Colonic mucosa (tissue), 4 donors: ENCODE results near the gene MIP. TPM values are rescaled to one million over a fixed set of nuclear protein-coding genes. Genes with fewer than 3 reads are reported as not detected.

Experiments
- DNase-seq: peaks from one replicate; pipeline ENCODE4 v3.0.0-alpha.2; 2020
- H3K27ac ChIP-seq: fragments of 200-600 bp; one replicate; pipeline ENCODE4 v1.8.0; 2021
- H3K27me3 ChIP-seq: fragments of 200-600 bp; one replicate; pipeline ENCODE4 v1.8.0; 2021
- H3K36me3 ChIP-seq: fragments of 200-600 bp; one replicate; pipeline ENCODE4 v1.8.0; 2021
- H3K4me1 ChIP-seq: fragments of 200-600 bp; one replicate; pipeline ENCODE4 v1.8.0; 2021; ENCODE audit warnings: mild to moderate bottlenecking
- H3K4me3 ChIP-seq: fragments of 200-600 bp; one replicate; pipeline ENCODE4 v1.8.0; 2021
- H3K9ac ChIP-seq, 2 donors: one replicate each; pipeline ENCODE4 v1.7.0; 2013; ENCODE audit warnings: control low read depth in 2 of 2, low read depth in 2 of 2, low read length in 2 of 2
- H3K9me3 ChIP-seq: fragments of 200-600 bp; one replicate; pipeline ENCODE4 v1.8.0; 2021
- intact Hi-C: fragments of 100-400 bp; cut with DNase I; formaldehyde crosslinking; loops from one replicate; pipeline ENCODE4 v1.14.1; 2022
- total RNA-seq, 2 donors: library from RNA; stranded (reverse); fragmentation: NEBNext Ultra II Directional in 1 of 2; extraction: Animal tissue kit (Norgen Biotek cat#: 25700) in 1 of 2; gene quantifications; one replicate each; pipeline ENCODE4 v1.2.1, GENCODE V29; 2021
- TF ChIP-seq, protein P1 (sequence below): fragments of 200-600 bp; IDR thresholded peaks from one replicate; pipeline ENCODE4 v1.8.0; 2022; ENCODE audit warnings: antibody characterized with exemption, mild to moderate bottlenecking
- donor health status: healthy.
- donor health status: DM: no; HTN: no; CAD: no.
- donor health status: DM: no; HTN: no; CAD: no.

Gene MIP
- total RNA-seq, 2 donors from 2014 or later: not detected

DNA sequence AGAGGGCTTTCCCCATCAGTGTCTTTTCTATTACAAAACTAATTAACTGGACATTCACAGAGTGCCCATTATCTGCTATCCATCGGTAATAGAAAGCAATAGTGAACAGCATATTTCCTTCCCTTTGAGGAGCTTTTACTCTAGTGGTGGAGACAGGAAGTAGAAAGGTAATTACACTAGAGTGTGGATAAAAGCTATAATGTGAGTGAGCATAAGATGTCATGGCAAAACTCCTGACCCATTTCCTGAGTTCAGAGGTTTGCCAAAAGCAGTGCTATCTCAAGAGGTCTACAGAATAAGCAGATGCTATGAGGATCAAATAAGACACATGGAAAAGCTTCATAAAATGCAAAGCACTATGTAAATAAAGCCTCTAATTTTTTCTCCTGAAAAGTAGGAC lies 29.3 kb downstream of the MIP start:
- Histone ChIP-seq H3K27ac (no peak overlapping the region), H3K4me3 (no peak overlapping the region), H3K9me3 (no peaks in the 10 kb centered on the region), H3K27me3 (no peaks in the 10 kb centered on the region), H3K4me1 (no peaks in the 10 kb centered on the region), H3K9ac (no peak overlapping the region), H3K36me3 (no peaks in the 10 kb centered on the region)
- intact Hi-C loops: no loop called here
- no peak for DNase-seq
- TF ChIP-seq, protein P1, sequence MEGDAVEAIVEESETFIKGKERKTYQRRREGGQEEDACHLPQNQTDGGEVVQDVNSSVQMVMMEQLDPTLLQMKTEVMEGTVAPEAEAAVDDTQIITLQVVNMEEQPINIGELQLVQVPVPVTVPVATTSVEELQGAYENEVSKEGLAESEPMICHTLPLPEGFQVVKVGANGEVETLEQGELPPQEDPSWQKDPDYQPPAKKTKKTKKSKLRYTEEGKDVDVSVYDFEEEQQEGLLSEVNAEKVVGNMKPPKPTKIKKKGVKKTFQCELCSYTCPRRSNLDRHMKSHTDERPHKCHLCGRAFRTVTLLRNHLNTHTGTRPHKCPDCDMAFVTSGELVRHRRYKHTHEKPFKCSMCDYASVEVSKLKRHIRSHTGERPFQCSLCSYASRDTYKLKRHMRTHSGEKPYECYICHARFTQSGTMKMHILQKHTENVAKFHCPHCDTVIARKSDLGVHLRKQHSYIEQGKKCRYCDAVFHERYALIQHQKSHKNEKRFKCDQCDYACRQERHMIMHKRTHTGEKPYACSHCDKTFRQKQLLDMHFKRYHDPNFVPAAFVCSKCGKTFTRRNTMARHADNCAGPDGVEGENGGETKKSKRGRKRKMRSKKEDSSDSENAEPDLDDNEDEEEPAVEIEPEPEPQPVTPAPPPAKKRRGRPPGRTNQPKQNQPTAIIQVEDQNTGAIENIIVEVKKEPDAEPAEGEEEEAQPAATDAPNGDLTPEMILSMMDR: no peak

DNA sequence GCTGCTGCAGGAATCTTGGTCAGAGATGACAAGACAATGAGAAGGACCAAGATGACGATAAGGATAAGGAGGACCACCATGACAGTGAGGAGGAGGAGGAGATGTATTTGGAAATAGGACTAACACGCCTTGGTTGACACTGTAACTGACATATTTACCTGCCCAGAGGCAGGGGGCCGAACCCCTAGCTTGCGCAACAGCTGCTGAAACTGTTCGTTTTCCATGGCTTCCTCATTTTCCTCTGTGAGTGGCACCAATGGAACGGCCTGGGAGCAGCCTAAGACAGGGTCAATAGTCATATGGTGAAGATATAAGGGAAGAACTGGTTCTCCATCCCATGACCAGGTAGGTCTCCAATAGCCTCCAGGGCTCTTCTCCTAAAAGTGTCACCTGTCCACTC lies 34.0 kb downstream of the MIP start:
- no peak for DNase-seq
- Histone ChIP-seq H3K27me3 (no peaks in the 10 kb centered on the region), H3K4me1 (no peaks in the 10 kb centered on the region), H3K9ac (no peak overlapping the region), H3K27ac (no peak overlapping the region), H3K9me3 (no peaks in the 10 kb centered on the region), H3K36me3 (no peaks in the 10 kb centered on the region), H3K4me3 (no peak overlapping the region)
- intact Hi-C loops: no loop called here
- TF ChIP-seq, protein P1: no peak

DNA sequence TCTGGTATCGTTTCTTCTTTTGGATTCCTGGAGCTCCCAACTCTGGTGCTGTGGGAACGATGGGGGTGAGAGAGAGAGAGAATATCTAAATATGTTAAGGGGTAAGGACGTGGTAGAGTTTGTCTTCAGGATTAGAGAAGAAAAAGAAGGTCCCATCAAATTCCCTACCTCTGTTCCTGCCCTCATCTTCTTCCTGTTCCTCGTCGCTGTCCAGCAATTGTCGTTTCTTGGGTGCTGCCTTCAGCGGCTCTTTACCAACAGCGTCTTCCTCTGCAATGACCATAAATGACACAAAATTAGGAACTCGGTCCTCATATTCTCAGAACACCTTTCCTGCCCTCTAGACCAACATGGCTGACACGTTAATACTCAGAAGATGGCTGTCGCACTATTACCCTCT lies 36.7 kb downstream of the MIP start:
- Histone ChIP-seq H3K27me3 (no peaks in the 10 kb centered on the region), H3K9me3 (no peaks in the 10 kb centered on the region), H3K4me1 (no peaks in the 10 kb centered on the region), H3K27ac (no peak overlapping the region), H3K36me3 (no peaks in the 10 kb centered on the region), H3K4me3 (no peak overlapping the region), H3K9ac (no peak overlapping the region)
- TF ChIP-seq, protein P1: no peak
- intact Hi-C loops: no loop called here
- no peak for DNase-seq

DNA sequence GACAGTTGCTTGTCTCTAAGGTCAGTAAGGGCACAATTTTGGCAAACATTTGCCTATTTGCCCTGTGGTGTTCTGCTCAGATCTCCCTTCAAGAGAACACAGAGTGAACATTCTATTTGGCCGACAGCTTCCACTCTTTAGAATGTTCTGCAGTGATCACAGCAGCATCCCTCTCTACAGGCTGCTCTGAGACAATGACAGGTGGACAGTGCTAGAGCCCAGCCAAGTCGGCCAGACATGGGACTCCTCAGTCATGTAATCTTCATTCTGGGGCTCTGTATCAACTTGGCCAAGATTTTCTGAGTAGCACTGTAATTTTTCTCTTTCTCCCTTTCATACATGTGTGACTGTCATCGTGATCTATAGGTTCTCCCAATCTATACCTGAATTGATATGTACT lies 40.1 kb downstream of the MIP start:
- no peaks in the 10 kb centered on the region for H3K4me1 ChIP-seq
- intact Hi-C loops: no loop called here
- H3K27ac ChIP-seq: no peak overlapping the region
- H3K27me3 ChIP-seq: no peaks in the 10 kb centered on the region
- H3K36me3 ChIP-seq: no peaks in the 10 kb centered on the region
- TF ChIP-seq, protein P1: no peak
- H3K9ac ChIP-seq: no peak overlapping the region
- no peak overlapping the region for H3K4me3 ChIP-seq
- no peaks in the 10 kb centered on the region for H3K9me3 ChIP-seq
- no peak for DNase-seq

DNA sequence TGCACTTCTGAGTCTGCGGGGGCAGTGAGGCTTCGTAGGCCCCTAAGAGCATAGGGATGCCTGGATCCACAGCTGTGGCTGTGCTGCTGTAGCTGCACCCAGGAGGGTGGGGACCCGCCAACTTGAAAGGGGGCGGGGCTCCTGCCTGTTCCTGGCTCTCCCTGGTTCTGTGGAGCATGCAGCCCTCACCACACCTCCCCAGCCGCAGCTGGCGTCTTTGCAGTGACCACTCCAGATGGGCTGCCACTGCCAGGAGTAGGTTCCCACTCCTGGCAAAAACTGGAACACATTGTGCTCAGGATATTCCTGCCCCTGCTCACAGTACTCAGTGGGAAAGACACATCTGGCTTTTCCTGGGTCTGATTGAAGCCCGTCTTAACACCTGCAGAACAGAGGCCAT lies 41.1 kb downstream of the MIP start:
- TF ChIP-seq, protein P1: no peak
- intact Hi-C loops: no loop called here
- Histone ChIP-seq H3K4me3 (no peak overlapping the region), H3K36me3 (no peaks in the 10 kb centered on the region), H3K9me3 (no peaks in the 10 kb centered on the region), H3K4me1 (no peaks in the 10 kb centered on the region), H3K27me3 (no peaks in the 10 kb centered on the region), H3K27ac (no peak overlapping the region), H3K9ac (no peak overlapping the region)
- no peak for DNase-seq
